Renal pelvis (tissue), 4 donors: Measurements from ENCODE around the gene MAGEA2B. TPM values are rescaled to one million over a fixed set of nuclear protein-coding genes. Genes with fewer than 3 reads are reported as not detected.
"Not testable (repeated sequence)": the region's sequence is repeated elsewhere in the genome, so short reads cannot be mapped to it uniquely, and the experiment has no call there.

Experiments
- DNase-seq: peaks from one replicate; pipeline ENCODE4 v3.0.0-alpha.2; 2013
- polyA plus RNA-seq, 3 donors: library from polyadenylated mRNA; unstranded; fragments of 120-200 nt; gene quantifications; one replicate each; pipeline ENCODE4 v1.2.1, GENCODE V29; 2013; ENCODE audit not compliant: insufficient read length in 3 of 3

The MAGEA2B gene
- polyA plus RNA-seq, 3 donors: not detected

DNA sequence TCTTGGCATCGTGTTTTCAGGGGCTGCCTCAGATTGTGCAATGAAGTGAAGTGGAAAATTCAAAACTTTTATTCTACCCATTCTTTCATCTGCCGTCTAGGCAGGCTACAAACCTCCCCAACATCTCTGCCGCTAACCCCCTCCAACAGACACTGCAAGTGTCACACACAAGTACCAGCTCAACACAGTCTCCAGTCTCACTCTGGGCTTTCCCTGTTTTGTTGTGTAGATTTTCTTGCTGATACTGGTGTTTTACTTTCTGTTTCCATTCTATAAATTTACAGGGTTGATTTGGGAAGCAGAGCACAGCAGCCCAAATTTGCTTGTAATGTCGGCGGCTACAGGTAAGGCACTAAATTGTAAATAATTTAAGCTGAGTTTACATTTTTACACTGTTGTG, 40.4 kb downstream of the MAGEA2B start:
- DNase-seq: not testable (repeated sequence)

DNA sequence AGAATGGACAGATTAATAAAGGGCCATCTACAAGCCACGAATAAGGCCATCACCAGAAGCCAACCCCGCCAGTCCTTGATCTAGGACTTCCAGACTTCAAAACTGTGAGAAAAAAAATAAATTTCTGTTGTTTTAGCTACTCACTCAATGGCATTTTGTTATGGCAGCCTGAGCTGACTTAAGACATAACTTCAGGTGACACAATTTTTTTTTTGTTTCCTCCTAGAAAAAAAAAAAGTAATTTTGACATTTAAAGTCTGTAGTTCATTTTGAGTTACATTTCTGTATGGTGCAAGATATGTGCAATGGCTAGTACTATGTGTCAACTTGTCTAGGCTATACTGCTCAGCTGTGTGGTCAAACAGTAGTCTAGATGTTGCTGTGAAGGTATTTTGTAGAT, 44.5 kb downstream of the MAGEA2B start, which contains the start of gene CSAG3:
Gene CSAG3 (plus strand): TSS at position 301 of the 400 bp plus-strand sequence.
- DNase-seq: not testable (repeated sequence)

DNA sequence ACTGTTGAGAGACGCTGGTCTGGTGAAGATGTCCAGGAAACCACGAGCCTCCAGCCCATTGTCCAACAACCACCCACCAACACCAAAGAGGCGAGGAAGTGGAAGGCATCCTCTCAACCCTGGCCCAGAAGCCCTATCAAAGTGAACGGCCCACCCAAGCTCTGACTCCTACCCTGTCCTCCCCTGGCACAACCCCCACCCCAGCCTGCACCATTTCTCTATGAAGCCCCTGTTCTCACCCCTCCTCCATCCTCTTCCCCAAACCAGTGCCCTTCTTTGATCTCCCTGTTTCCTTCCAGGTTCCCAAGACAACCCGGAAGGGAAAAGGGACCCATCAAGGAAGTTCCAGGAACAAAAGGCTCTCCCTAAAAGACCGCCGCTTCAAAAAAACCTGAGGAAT, 45.1 kb downstream of the MAGEA2B start:
- not testable (repeated sequence) for DNase-seq

DNA sequence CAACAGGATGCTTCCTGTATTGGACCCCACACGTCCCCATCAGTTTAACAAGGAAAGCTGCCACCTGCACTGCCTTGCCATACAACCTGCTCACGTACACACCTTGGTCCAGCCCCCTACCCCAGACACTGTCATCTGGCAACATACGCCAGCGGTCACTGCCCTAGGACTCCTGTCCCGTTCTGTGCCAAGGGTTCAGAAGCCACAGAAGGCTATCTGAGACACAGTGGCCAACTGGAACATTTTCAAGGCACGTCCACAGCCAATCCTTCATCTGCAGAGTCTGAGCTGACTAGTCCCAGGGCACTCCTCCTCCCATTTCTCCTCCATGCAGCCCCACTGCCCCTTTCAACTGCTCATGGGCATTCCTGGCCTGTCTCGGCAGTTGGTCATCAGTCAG, 47.2 kb downstream of the MAGEA2B start:
- not testable (repeated sequence) for DNase-seq

DNA sequence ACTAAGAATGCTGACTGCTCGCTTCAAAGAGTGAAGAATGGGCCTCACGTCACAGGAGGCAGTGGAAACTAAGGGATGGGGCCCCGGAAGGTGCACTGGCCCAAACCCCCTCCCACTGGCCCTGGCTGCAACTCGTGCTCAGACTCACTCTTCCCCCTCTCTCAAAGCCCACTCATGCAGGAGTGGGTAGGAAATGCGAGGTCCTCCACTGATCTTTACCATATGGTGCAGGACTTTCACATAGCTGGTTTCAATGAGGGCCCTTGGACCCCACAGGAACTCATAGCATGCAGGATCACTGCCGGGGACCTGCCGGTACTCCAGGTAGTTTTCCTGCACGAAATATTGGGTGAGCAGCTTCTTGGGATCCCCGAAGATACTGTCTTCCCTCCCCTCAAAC, 52.1 kb downstream of the MAGEA2B start:
- DNase-seq: not testable (repeated sequence)

Other genes starting within 250 kb of the MAGEA2B start
- 1 to 10 TPM in 2 of 3 donors, under 1 TPM in 1; 0.90 to 1.1 (median 1.0) TPM for gene GABRQ, start 76.7 kb upstream of the MAGEA2B start, polyA plus RNA-seq
- gene MAGEA3, start 15.8 kb upstream of the MAGEA2B start, polyA plus RNA-seq: not detected
- gene CSAG2, start 5.4 kb upstream of the MAGEA2B start, polyA plus RNA-seq: not detected
- gene CSAG1, start 19.1 kb downstream of the MAGEA2B start, polyA plus RNA-seq: not detected
- not detected for gene MAGEA12, start 19.1 kb downstream of the MAGEA2B start, polyA plus RNA-seq
- gene MAGEA2, start 39.2 kb downstream of the MAGEA2B start, polyA plus RNA-seq: not detected
- gene CSAG3, start 44.6 kb downstream of the MAGEA2B start, polyA plus RNA-seq: not detected
- gene MAGEA6, start 55.1 kb downstream of the MAGEA2B start, polyA plus RNA-seq: not detected
- 100 to 1,000 TPM; 101 to 119 (median 114) TPM for gene CETN2, start 116.1 kb downstream of the MAGEA2B start, polyA plus RNA-seq
- gene NSDHL, start 116.4 kb downstream of the MAGEA2B start, polyA plus RNA-seq: 10 to 100 TPM; 28.1 to 31.6 (median 28.9) TPM
- gene ZNF185, start 183.4 kb downstream of the MAGEA2B start, polyA plus RNA-seq: 10 to 100 TPM; 40.6 to 47.1 (median 44.6) TPM